Osteoblast (primary cell): ENCODE measurements around the gene SPTBN1. TPM values are rescaled to one million over a fixed set of nuclear protein-coding genes. Genes with fewer than 3 reads are reported as not detected.

Source experiments
- DNase-seq: peaks from one replicate; pipeline ENCODE4 v3.0.0; 2011; ENCODE audit warnings: low spot score, mixed read lengths; ENCODE audit not compliant: insufficient read length; ENCODE audit errors: missing footprints
- H2AFZ ChIP-seq: 2 replicates; pipeline ENCODE4 v1.6.0; 2011; ENCODE audit warnings: mild to moderate bottlenecking, low read length
- H3K27ac ChIP-seq: 2 replicates; pipeline ENCODE4 v1.5.1; 2011; ENCODE audit warnings: mild to moderate bottlenecking, low read depth, low read length, moderate library complexity
- H3K27me3 ChIP-seq: 2 replicates; pipeline ENCODE4 v1.6.0; 2012; ENCODE audit warnings: mild to moderate bottlenecking, control low read depth, inconsistent platforms, low read length, moderate library complexity; ENCODE audit not compliant: insufficient read depth
- H3K36me3 ChIP-seq: 2 replicates; pipeline ENCODE4 v1.5.1; 2011; ENCODE audit warnings: mild to moderate bottlenecking, low read length, control low read depth, moderate library complexity; ENCODE audit not compliant: insufficient read depth
- H3K4me1 ChIP-seq: 2 replicates; pipeline ENCODE4 v1.5.1; 2011; ENCODE audit warnings: mild to moderate bottlenecking, low read length, control low read depth, moderate library complexity; ENCODE audit not compliant: insufficient read depth
- H3K4me2 ChIP-seq: 2 replicates; pipeline ENCODE4 v1.6.0; 2011; ENCODE audit warnings: mild to moderate bottlenecking, low read length; ENCODE audit not compliant: insufficient read depth
- H3K4me3 ChIP-seq: fragments of 200-600 bp; sonication (generic); 3 replicates; pipeline ENCODE4 v1.5.1; 2012; ENCODE audit warnings: mild to moderate bottlenecking, low read length, inconsistent platforms; ENCODE audit not compliant: insufficient read depth
- H3K79me2 ChIP-seq: 2 replicates; pipeline ENCODE4 v1.6.0; 2012; ENCODE audit warnings: mild to moderate bottlenecking, low read length, control low read depth, inconsistent platforms; ENCODE audit not compliant: insufficient read depth
- H3K9me3 ChIP-seq: 2 replicates; pipeline ENCODE4 v1.5.1; 2011; ENCODE audit warnings: low read depth, low read length, control low read depth
- H4K20me1 ChIP-seq: 2 replicates; pipeline ENCODE4 v1.6.0; 2012; ENCODE audit warnings: mild to moderate bottlenecking, low read length, control low read depth; ENCODE audit not compliant: insufficient read depth
- CTCF ChIP-seq: IDR thresholded peaks from 2 replicates; pipeline ENCODE4 v1.5.1; 2011; ENCODE audit warnings: mild to moderate bottlenecking, low read depth, low read length, moderate library complexity; ENCODE audit errors: extremely low read depth
- total RNA-seq: library from RNA; depleted of rRNA; stranded (reverse); fragments of >200 nt; gene quantifications from 2 replicates; pipeline ENCODE4 v1.2.3, GENCODE V29; 2012

Gene SPTBN1
- total RNA-seq, 1 donor, result 249 TPM

GRCh38 chr2:54419388-54419787 is 36.7 kb upstream of the SPTBN1 start:
- H2AFZ ChIP-seq, result no peak overlapping the region
- DNase-seq, result no peak
- no peak overlapping the region for H3K4me2 ChIP-seq

GRCh38 chr2:54419855-54420523 is 36.1 kb upstream of the SPTBN1 start:
- DNase-seq, result no peak
- no peak for TF ChIP-seq CTCF
- H2AFZ ChIP-seq, result peak overlapping the region; percentile 6
- no peak overlapping the region for H3K27ac ChIP-seq
- H3K36me3 ChIP-seq, result no peaks in the 10 kb centered on the region
- H3K79me2 ChIP-seq, result no peaks in the 10 kb centered on the region
- H3K4me1 ChIP-seq, result no peaks in the 10 kb centered on the region
- H4K20me1 ChIP-seq, result no peaks in the 10 kb centered on the region
- H3K4me3 ChIP-seq, result no peak overlapping the region
- no peaks in the 10 kb centered on the region for H3K9me3 ChIP-seq
- H3K27me3 ChIP-seq, result no peaks in the 10 kb centered on the region
- no peak overlapping the region for H3K4me2 ChIP-seq

More at GRCh38 chr2:54419388-54419787, 36.7 kb upstream of the SPTBN1 start:
- H3K27me3 ChIP-seq, result no peaks in the 10 kb centered on the region
- H3K4me3 ChIP-seq, result no peak overlapping the region
- no peak overlapping the region for H3K27ac ChIP-seq
- TF ChIP-seq CTCF, result no peak
- no peaks in the 10 kb centered on the region for H3K36me3 ChIP-seq
- H3K4me1 ChIP-seq, result no peaks in the 10 kb centered on the region
- H4K20me1 ChIP-seq, result no peaks in the 10 kb centered on the region
- H3K9me3 ChIP-seq, result no peaks in the 10 kb centered on the region
- H3K79me2 ChIP-seq, result no peaks in the 10 kb centered on the region

- no peaks in the 10 kb centered on the region for H3K36me3 ChIP-seq
- no peak overlapping the region for H3K4me2 ChIP-seq
- H3K9me3 ChIP-seq, result no peaks in the 10 kb centered on the region
- no peaks in the 10 kb centered on the region for H3K4me1 ChIP-seq
- no peak overlapping the region for H3K27ac ChIP-seq
- no peak for DNase-seq
- TF ChIP-seq CTCF, result no peak
- no peaks in the 10 kb centered on the region for H3K27me3 ChIP-seq
- H3K79me2 ChIP-seq, result no peaks in the 10 kb centered on the region
- H3K4me3 ChIP-seq, result no peak overlapping the region
- no peaks in the 10 kb centered on the region for H4K20me1 ChIP-seq
- H2AFZ ChIP-seq, result no peak overlapping the region
Observed at GRCh38 chr2:54420524-54421172, 35.5 kb upstream of the SPTBN1 start.

- H3K27ac ChIP-seq, result no peak overlapping the region
- H3K36me3 ChIP-seq, result no peaks in the 10 kb centered on the region
- no peak for DNase-seq
- H3K27me3 ChIP-seq, result no peaks in the 10 kb centered on the region
- no peaks in the 10 kb centered on the region for H4K20me1 ChIP-seq
- no peaks in the 10 kb centered on the region for H3K4me1 ChIP-seq
- no peak overlapping the region for H3K4me3 ChIP-seq
- no peak for TF ChIP-seq CTCF
- no peak overlapping the region for H3K4me2 ChIP-seq
- no peaks in the 10 kb centered on the region for H3K79me2 ChIP-seq
- no peaks in the 10 kb centered on the region for H3K9me3 ChIP-seq
- H2AFZ ChIP-seq, result no peak overlapping the region
Observed at GRCh38 chr2:54422072-54422581, 34.0 kb upstream of the SPTBN1 start.
